HG03442 (cell line): ENCODE data around the gene SRR.
"Not testable (repeated sequence)": the region's sequence is repeated elsewhere in the genome, so short reads cannot be mapped to it uniquely, and the experiment has no call there.

Experiments
- ATAC-seq: cut with Tn5 transposase; IDR thresholded peaks from one replicate; pipeline ENCODE4 v1.9.1; 2021; ENCODE audit warnings: mild to moderate bottlenecking, moderate library complexity; ENCODE audit not compliant: unreplicated experiment

Gene SRR

GRCh38 chr17:2289878-2290478 lies 13.8 kb upstream of the SRR start:
- ATAC-seq = no peak

DNA sequence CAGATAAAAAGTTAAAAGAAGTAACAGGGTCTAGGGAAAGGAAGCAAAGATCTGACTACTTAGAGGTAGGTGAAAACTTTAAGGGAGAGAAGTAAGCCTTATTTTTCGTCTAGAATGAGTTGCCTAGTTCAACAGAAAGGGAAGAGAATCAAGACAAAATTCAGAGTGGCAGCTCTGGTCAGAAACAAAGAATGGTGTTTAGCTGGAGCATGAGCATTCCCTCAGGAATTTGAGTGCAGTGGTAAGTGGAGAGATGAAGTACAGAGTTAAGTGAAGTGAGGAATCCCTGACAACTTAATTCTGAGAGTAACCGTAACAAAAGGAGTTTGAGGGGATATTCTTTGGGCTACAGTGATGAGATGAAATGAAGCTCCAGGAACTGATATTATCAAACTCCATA lies 11.7 kb upstream of the SRR start:
- ATAC-seq = no peak

GRCh38 chr17:2295575-2295974 lies 8.2 kb upstream of the SRR start:
- ATAC-seq = no peak

GRCh38 chr17:2297023-2297422 lies 6.7 kb upstream of the SRR start:
- no peak for ATAC-seq

DNA sequence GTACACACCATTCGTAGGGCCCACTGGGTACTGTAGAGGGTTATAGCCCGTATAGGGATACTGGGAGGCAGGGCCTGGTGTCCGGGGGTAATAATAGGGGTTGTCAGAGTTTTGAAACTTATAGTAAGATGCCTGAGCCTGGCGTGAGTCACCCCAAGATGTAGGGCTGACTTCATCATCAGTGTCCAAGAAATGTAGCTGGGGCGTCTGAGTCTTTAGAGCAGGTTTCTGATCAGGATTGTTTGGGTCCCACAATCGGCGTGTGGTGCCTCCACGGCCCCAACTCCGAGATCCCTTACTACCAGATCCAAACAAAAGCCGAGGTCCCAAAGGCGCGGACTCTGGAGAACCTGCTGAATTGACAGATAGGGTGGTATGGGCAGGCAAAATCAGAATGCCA lies 4.6 kb upstream of the SRR start:
- no peak for ATAC-seq

DNA sequence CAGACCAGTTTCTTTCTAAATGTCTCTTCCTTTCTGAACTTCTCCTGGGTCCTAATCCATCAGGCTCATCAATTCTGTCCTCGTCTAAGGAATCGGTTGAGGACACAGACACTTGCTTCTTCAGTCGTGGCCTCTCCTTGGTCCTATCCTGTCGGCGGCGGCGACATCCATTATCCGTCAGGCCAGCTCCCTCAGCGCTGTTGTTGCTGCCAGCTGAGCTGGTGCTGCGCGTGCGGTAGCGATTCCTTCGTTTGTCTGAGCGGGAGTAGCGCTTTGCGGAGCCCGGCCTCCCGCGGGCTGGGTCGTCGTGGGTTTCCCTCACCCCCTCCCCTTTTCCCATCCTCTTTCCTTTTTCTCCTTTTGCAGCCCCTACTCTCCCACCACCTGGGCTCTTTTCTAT lies 4.0 kb upstream of the SRR start:
- ATAC-seq = no peak

DNA sequence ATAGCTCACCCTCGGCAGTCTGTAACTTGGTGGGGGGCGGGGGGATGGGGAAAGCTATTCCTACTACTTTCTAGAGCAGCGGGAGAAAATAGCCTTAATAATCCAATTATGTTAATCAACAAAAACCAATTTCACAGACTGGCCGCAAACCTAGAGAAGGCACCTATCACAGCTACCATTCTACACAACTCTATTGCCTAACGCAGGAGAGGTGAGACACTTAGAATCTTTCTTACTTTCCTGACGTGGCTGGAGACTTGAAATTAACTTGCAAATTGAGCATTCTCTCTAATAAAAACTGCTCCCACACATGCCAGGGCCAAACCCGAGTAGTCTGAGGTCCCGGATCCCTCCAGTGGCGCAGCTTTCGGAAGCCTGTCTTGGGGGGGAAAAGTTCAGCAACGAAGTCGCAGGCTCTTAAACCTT lies 959 bp upstream of the SRR start:
- ATAC-seq = no peak

DNA sequence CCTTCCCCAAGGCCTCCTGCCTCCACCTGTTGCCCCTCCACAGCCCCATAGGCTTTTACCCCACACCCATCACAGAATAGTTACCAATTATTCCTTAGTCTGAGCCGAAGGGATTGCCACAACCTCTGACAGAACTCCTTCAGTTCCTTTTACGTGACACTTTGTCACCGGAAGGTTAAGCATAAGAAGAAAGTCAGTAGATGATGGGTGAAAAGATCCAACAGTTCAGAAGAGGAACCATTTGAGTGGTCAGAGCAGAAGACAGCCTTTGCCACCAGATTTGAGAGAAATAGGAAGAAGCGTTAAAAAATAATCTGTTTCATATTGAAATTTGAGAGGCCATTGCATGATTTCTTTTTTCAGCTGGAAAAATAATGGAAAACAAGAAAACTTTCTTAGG lies 1.2 kb downstream of the SRR start:
- ATAC-seq = no peak

GRCh38 chr17:2309338-2310154 lies 5.8 kb downstream of the SRR start:
- no peak for ATAC-seq

GRCh38 chr17:2312736-2313135 lies 9.0 kb downstream of the SRR start:
- no peak for ATAC-seq

DNA sequence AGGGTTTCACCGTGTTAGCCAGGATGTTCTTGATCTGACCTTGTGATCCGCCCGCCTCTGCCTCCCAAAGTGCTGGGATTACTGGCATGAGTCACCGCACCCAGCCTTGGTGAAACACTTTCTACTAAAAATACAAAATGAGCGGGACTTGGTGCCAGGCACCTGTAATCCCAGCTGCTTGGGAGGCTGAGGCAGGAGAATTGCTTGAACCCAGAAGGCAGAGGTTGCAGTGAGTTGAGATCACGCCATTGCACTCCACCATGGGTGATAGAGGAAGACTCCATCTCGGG lies 13.1 kb downstream of the SRR start:
- not testable (repeated sequence) for ATAC-seq

GRCh38 chr17:2317796-2318195 lies 14.0 kb downstream of the SRR start:
- ATAC-seq = no peak

DNA sequence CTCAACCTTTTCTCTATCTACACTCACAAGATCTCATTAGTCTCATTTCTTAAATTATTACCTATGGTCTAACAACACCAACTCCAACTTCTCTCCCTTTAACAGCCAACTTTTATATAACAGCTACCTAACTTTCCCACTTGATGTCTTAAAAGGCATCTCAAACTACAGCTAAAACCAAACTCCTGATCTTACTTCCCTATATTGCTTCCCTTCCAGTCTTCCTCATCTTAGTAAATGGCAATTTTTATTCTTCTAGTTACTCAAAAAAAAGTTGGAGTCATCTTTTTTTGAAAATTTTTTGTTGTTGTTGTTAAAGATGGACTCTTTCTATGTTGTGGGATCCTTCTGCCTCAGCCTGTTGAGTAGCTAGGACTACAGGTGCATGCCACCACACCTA lies 15.3 kb downstream of the SRR start:
- no peak for ATAC-seq

DNA sequence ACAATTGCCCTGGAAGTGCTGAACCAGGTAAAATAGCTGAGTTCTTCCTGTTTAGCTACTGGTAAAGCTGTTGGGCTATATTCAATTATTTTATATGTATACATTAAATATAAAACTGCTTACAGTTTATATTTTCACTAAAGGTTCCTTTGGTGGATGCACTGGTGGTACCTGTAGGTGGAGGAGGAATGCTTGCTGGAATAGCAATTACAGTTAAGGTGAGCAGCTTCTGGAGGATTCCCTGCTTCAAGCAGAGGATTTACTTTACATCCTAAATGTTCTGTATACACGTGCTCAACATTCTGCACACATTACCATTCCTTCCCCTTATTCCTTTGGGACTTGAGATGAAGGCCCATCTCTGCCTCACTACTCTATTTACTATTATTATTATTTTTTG lies 17.6 kb downstream of the SRR start:
- ATAC-seq = no peak

- no peak for ATAC-seq
Measured at GRCh38 chr17:2323629-2324314, 20.0 kb downstream of the SRR start.

GRCh38 chr17:2331303-2331702 lies 27.6 kb downstream of the SRR start:
- ATAC-seq = no peak

DNA sequence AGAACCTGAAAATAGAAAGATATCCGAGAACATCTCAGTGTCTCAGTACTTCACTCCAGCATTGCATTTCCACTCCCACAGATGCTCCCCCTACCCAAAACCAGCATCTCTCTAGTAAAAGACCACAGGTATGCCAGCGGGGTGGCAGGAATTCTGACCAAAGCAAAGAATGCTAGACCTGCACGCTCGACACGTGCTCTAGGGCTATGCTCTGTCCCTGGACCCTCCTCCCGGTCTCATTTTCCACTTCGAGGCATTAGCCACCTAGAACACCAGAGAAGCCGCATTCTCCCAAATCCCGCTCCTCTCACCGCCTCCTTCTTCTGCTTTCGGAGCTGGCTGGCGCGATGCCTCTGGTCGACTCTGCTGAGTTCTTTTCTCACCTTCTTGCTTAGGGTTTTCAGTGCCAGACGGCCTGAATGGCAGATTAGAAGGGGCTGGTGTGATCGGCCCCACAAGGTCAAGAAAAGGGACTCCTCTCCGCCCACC lies 32.0 kb downstream of the SRR start:
- ATAC-seq = no peak

GRCh38 chr17:2336215-2336851 lies 32.6 kb downstream of the SRR start, which contains the start of gene TSR1:
TSR1 (minus strand) TSS chr17:2336457; CDS start chr17:2336427, 30 bp downstream.
- ATAC-seq = peak; percentile 68

GRCh38 chr17:2336852-2337543 lies 33.2 kb downstream of the SRR start, which contains the start of gene SGSM2:
SGSM2 (plus strand) TSS chr17:2337501; CDS start chr17:2337689, 188 bp downstream.
- peak; percentile 27 for ATAC-seq

DNA sequence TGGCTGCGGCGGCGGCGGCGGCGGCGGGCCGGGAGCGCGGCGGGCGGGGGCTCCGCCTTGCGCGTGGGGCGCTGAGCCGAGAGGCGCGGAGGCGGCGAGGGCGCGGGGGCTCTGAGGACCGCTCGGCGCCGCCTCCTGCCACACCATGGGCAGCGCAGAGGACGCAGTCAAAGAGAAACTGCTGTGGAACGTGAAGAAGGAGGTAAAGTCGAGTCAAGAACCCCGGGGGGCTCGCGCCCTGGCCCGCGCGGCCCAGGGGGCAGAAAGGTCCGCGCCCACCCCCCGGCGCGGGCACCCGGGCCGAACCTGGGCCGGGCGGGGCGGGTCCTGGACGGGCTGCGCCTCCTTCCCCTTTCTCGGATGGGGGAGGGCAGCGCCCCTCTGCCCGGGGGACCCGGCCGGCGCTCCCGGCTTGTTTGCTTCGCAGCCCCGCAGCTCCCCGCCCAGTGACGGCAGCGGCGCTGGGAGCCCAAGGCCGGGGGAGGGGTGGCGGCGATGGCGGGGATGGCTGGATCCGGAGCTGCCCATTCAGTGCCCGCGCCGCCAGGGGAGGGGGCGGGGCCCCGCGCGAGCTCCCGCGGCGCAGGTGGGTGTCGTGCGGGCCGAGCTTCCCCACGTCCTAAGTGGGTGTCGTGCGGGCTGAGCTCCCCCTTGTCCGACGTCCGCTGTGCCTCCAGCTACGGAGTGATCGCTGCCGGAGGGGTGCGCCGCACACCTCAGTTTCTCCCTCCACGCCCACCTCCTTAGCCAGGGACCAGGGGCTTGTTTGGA lies 34.0 kb downstream of the SRR start:
- ATAC-seq = peak; percentile 20
